ENCODE measurements around the gene BLOC1S3.
A peak's percentile ranks its signal among the peaks of the same experiment; 100 is the strongest.

BLOC1S3 gene, protein sequence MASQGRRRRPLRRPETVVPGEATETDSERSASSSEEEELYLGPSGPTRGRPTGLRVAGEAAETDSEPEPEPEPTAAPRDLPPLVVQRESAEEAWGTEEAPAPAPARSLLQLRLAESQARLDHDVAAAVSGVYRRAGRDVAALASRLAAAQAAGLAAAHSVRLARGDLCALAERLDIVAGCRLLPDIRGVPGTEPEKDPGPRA

DNA sequence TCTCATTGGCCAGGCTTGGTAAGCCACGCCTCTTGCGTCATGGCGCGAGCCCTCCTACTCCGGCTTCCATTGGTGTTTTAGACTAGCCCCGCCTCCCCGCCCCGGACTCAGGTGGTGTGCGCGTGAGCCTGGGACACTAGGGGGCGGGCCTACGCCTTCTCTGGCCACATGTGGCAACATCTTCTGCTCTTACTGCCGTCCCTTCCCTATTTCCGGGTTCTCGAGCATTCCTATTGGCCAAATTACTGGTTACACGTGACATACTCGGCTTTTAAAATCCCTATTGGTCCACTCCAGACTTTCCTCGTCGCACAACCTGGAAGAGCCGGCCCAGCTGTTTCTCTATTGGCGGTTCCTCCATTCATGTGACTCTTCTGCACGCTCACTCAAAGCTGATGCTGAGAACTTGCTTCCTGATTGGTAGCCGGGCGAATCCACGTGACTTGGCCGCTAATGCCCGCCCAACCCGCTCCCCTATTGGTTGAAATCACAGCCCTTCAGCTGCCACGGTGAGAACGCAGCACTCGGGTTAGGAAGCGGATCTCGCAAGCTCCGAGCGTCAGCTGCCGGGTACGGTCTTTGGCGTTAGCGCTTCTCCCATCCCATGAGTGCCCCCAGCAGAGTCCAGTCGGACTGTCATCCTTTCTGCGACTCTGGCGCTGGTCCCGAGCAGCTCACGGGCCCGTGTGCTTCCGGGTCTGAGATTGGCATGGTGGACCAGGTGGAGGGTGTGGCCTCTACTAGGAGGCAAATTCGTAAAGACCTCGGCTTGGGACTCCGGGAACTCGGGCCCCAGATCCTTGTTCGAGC, at the start of gene BLOC1S3:
Gene BLOC1S3 (plus strand): TSS at position 523 of the 810 bp plus-strand sequence. CDS start 513 bp downstream, outside the sequence.
- Histone ChIP-seq H3K9ac (ENCODE audit: low read length) (peak within 1 kb of the TSS; percentile 69), H3K4me1 (ENCODE audit: control insufficient read depth, low read depth, low read length) (no peaks in the 10 kb centered on the region), H3K4me3 (ENCODE audit: low read length) (peak within 1 kb of the TSS; percentile 99), H3K9me3 (ENCODE audit: control insufficient read depth, low read depth, low read length) (no peaks in the 10 kb centered on the region), H3K27ac (ENCODE audit: low read length) (peak within 1 kb of the TSS; percentile 11), H3K27me3 (ENCODE audit: control insufficient read depth, insufficient read depth, low read length) (no peaks in the 10 kb centered on the region), H3K36me3 (ENCODE audit: control insufficient read depth, low read depth, low read length) (no peaks in the 10 kb centered on the region)

DNA sequence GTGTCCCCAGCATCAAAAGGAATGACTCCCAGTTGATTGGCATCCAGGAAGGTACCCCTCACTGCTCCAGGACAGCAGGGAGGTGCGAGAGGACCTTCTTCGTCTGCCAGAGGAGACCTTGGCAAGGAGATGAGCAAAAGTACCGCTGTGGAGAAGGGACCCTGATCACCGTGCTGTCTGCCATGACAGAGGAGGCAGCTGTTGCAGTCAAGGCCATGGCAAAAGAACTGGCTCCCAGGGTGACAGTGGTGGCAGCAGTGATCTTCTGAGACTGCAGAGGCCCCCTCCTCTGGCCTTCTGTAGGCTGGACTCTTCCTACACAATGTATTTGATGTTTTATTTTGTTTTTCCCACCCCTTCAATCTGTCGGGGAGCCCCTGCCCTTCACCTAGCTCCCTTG, 49.8 kb upstream of the BLOC1S3 start:
- Histone ChIP-seq H3K4me3 (ENCODE audit: low read length) (no peak overlapping the region), H3K9me3 (ENCODE audit: control insufficient read depth, low read depth, low read length) (no peaks in the 10 kb centered on the region), H3K9ac (ENCODE audit: low read length) (no peak overlapping the region), H3K27ac (ENCODE audit: low read length) (no peak overlapping the region), H3K4me1 (ENCODE audit: control insufficient read depth, low read depth, low read length) (peaks cover 5% of the 10 kb centered on the region), H3K36me3 (ENCODE audit: control insufficient read depth, low read depth, low read length) (no peaks in the 10 kb centered on the region), H3K27me3 (ENCODE audit: control insufficient read depth, insufficient read depth, low read length) (no peaks in the 10 kb centered on the region)

DNA sequence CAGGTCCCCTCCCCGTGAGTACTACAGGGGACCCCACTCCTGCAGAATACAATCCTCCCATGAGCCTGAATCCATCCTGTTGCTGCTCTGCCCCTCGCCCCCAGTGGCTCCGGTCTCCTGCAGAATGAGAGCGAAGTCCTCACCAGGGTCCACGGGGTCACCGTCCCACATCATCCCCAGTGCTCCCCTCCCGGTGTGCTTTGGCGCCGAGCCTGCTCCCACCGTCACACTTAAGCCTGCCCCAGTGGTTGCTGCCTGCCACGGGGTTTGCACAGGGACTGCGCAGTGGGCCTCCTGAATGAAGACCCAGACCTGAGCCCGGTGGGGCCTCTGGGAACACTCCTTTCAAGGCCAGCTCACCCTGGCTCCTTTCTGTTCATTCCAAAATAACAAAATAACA, 48.3 kb upstream of the BLOC1S3 start:
- Histone ChIP-seq H3K4me1 (ENCODE audit: control insufficient read depth, low read depth, low read length) (peaks cover 5% of the 10 kb centered on the region), H3K36me3 (ENCODE audit: control insufficient read depth, low read depth, low read length) (no peaks in the 10 kb centered on the region), H3K9ac (ENCODE audit: low read length) (no peak overlapping the region), H3K27me3 (ENCODE audit: control insufficient read depth, insufficient read depth, low read length) (no peaks in the 10 kb centered on the region), H3K9me3 (ENCODE audit: control insufficient read depth, low read depth, low read length) (no peaks in the 10 kb centered on the region), H3K27ac (ENCODE audit: low read length) (no peak overlapping the region), H3K4me3 (ENCODE audit: low read length) (no peak overlapping the region)

DNA sequence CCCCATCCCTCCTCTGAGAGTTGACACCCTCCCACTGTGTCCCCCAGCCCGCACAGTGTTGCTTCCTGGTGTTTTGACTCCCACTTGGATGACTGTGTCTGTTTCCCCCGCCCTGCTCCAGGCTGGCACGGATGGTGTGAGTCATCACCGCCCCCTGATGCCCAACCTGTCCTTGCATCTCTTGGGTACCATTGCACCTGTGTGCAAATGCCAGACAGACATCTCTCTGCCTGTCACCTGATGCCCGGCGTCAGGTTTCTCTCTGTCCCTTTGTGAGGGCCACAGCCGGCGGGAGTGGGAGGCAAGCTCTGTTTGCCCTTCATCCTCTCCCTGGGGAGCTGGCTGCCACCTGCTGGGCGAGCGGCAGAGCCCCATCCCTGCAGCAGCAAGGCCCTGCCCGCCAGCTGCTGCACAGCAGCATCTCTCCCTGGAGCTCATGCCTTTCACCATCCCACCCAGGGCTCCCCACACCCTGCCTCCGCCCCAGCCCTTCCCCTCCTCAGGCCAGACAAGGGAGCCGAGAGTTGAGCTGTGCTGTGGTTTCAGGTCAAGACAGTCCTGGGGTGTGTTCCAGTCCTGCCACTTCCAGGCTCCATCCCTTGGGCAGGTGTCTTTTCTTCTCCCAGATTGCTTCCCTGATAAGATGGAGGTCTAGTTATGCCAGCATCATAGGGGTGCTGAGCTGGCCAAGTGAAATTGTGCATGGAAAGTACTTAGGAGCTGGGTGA, 47.5 kb upstream of the BLOC1S3 start:
- Histone ChIP-seq H3K27me3 (ENCODE audit: control insufficient read depth, insufficient read depth, low read length) (no peaks in the 10 kb centered on the region), H3K36me3 (ENCODE audit: control insufficient read depth, low read depth, low read length) (no peaks in the 10 kb centered on the region), H3K9ac (ENCODE audit: low read length) (no peak overlapping the region), H3K9me3 (ENCODE audit: control insufficient read depth, low read depth, low read length) (no peaks in the 10 kb centered on the region), H3K4me1 (ENCODE audit: control insufficient read depth, low read depth, low read length) (peaks cover 5% of the 10 kb centered on the region), H3K4me3 (ENCODE audit: low read length) (no peak overlapping the region), H3K27ac (ENCODE audit: low read length) (no peak overlapping the region)

DNA sequence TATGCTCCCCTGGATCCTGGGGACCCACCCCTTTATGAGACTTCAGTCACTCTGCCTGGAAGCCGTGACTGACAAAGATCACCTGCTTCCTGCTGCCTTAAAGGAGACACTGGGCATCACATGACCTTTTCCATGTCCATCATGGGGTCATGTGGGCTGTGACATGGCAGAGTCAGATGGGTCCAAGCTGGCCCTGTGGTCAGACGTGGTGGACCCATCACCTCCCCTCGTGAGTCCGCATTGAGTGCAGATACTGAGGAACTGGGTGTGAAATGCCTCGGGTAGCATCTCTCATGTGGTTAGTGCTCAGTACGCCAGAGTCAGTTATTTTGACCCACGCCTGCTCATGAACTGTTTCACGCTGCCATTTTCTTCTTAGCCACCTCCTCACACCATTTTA, 44.9 kb upstream of the BLOC1S3 start:
- Histone ChIP-seq H3K9ac (ENCODE audit: low read length) (no peak overlapping the region), H3K4me3 (ENCODE audit: low read length) (no peak overlapping the region), H3K27me3 (ENCODE audit: control insufficient read depth, insufficient read depth, low read length) (no peaks in the 10 kb centered on the region), H3K4me1 (ENCODE audit: control insufficient read depth, low read depth, low read length) (peaks cover 13% of the 10 kb centered on the region), H3K27ac (ENCODE audit: low read length) (no peak overlapping the region), H3K9me3 (ENCODE audit: control insufficient read depth, low read depth, low read length) (no peaks in the 10 kb centered on the region), H3K36me3 (ENCODE audit: control insufficient read depth, low read depth, low read length) (no peaks in the 10 kb centered on the region)

DNA sequence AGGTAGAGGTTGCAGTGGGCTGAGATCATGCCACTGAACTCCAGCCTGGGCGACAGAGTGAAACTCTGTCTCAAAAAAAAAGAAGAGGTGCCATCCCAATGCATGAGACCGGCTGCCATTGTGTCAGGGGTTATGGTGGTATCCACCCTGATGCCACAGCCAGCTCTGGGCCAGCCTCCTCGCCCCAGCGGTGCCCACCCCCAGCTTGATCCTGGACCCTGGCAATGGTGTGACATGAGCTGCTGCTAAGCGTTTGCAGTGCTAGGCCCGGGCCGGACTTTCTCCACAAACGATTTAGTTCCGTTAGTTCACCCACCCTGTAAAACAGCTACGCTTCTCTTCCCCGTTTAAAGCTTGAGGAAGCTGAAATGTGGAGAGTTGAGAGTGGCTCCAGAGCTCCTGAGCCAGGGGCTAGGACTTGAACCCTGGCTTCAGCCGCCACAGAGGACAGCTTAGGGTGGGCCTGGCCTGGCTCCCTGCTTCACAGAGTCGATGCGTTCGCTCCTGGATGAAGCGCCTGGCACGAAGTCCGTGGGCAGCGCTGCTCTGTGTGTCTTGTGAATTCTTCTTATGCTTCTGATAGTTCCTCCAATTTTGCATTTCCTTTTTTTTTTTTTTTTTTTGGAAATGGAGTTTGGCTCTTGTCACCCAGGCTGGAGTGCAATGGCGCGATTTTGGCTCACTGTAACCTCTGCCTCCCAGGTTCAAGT, 43.3 kb upstream of the BLOC1S3 start:
- no peak overlapping the region for H3K9ac ChIP-seq (ENCODE audit: low read length)
- no peaks in the 10 kb centered on the region for H3K27me3 ChIP-seq (ENCODE audit: control insufficient read depth, insufficient read depth, low read length)
- H3K36me3 ChIP-seq (ENCODE audit: control insufficient read depth, low read depth, low read length) = no peaks in the 10 kb centered on the region
- H3K4me1 ChIP-seq (ENCODE audit: control insufficient read depth, low read depth, low read length) = peaks cover 13% of the 10 kb centered on the region
- no peak overlapping the region for H3K27ac ChIP-seq (ENCODE audit: low read length)
- no peak overlapping the region for H3K4me3 ChIP-seq (ENCODE audit: low read length)
- no peaks in the 10 kb centered on the region for H3K9me3 ChIP-seq (ENCODE audit: control insufficient read depth, low read depth, low read length)

DNA sequence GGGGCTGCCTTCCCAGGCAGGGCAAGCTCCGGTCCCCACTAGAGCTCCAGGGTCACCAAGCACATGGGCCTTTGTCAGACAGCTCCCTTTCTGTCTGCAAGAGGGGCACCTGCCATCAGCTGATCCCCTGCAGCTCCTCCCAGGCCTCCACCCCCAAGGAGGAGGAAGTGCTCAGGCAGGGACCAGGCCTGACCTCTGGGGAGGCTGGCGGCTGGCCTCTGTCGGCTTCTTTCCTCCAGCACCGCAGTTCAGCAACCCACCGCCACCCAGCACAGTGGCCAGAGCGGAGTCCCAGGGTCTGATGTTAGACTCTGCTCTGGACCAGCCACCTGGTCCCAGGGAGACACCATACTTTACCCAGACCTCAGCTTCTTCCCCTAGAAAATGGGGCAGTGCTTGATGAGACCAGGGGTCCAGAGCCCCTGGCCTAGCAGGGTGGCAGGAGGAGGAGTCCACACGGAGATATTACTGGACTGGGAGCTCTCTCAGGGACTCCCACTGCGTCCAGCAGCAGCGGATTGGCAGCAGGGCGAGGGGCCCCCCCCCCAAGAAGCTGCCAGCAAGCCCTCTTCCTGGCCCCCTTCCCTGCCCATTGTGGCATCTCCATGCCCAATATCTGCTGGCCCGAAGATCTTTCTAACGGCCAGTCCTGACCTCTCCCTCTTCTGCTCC, 41.9 kb upstream of the BLOC1S3 start:
- no peaks in the 10 kb centered on the region for H3K9me3 ChIP-seq (ENCODE audit: control insufficient read depth, low read depth, low read length)
- no peak overlapping the region for H3K27ac ChIP-seq (ENCODE audit: low read length)
- no peak overlapping the region for H3K4me3 ChIP-seq (ENCODE audit: low read length)
- H3K36me3 ChIP-seq (ENCODE audit: control insufficient read depth, low read depth, low read length) = no peaks in the 10 kb centered on the region
- H3K9ac ChIP-seq (ENCODE audit: low read length) = no peak overlapping the region
- peaks cover 8% of the 10 kb centered on the region for H3K4me1 ChIP-seq (ENCODE audit: control insufficient read depth, low read depth, low read length)
- H3K27me3 ChIP-seq (ENCODE audit: control insufficient read depth, insufficient read depth, low read length) = no peaks in the 10 kb centered on the region

DNA sequence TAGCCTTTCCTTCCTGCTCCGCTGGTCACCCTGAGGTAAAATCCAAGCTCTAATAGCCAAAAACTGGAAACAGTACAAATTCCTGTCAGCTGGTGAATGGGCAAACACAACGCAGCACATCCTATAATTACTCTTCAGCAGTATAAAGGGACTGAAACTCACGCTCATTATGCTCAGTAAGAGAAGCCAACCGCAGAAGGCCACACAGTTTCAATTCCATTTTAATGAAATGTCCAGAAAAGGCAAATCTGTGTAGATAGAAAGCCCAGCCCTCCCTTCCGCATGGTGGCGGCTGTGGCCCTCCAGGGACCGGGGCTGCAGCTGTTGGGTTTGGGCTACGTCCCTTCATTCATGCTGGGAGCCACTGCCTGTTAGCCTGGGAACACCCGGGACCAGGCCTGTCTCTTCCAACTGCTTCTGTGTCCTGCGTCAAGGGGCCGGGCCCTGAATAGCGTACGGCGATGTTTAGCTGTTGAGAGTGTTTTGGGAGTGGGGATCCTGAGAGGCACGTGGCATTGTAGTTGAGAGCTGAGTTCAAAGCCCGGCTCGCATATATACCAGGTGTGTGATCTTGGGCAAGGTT, 41.3 kb upstream of the BLOC1S3 start:
- H3K4me3 ChIP-seq (ENCODE audit: low read length) = no peak overlapping the region
- no peaks in the 10 kb centered on the region for H3K9me3 ChIP-seq (ENCODE audit: control insufficient read depth, low read depth, low read length)
- no peaks in the 10 kb centered on the region for H3K27me3 ChIP-seq (ENCODE audit: control insufficient read depth, insufficient read depth, low read length)
- peaks cover 2% of the 10 kb centered on the region for H3K36me3 ChIP-seq (ENCODE audit: control insufficient read depth, low read depth, low read length)
- H3K27ac ChIP-seq (ENCODE audit: low read length) = no peak overlapping the region
- peaks cover 8% of the 10 kb centered on the region for H3K4me1 ChIP-seq (ENCODE audit: control insufficient read depth, low read depth, low read length)
- H3K9ac ChIP-seq (ENCODE audit: low read length) = no peak overlapping the region

DNA sequence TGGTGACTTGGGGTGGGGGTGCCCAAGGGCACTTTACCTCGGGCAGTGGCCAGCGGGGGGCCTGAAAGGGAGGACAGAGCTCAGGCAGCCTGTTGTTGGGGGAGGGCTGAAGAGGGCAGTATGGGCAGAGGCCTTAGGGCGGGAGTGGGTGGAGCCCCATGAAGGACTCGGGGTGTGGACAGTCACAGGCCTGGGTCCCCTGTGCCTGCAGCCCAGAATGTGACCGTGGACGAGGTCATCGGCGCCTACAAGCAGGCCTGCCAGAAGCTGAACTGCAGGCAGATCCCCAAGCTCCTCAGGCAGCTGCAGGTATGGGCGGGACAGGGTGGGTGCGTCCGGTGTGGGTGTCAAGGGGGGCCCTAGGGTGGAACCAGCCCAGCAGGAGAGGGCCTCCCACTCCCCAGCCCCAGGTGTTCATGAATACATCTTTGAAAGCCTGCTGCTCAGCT, 40.3 kb upstream of the BLOC1S3 start:
- Histone ChIP-seq H3K27me3 (ENCODE audit: control insufficient read depth, insufficient read depth, low read length) (no peaks in the 10 kb centered on the region), H3K9me3 (ENCODE audit: control insufficient read depth, low read depth, low read length) (no peaks in the 10 kb centered on the region), H3K27ac (ENCODE audit: low read length) (no peak overlapping the region), H3K4me3 (ENCODE audit: low read length) (no peak overlapping the region), H3K9ac (ENCODE audit: low read length) (no peak overlapping the region), H3K4me1 (ENCODE audit: control insufficient read depth, low read depth, low read length) (peaks cover 8% of the 10 kb centered on the region), H3K36me3 (ENCODE audit: control insufficient read depth, low read depth, low read length) (peaks cover 4% of the 10 kb centered on the region)

DNA sequence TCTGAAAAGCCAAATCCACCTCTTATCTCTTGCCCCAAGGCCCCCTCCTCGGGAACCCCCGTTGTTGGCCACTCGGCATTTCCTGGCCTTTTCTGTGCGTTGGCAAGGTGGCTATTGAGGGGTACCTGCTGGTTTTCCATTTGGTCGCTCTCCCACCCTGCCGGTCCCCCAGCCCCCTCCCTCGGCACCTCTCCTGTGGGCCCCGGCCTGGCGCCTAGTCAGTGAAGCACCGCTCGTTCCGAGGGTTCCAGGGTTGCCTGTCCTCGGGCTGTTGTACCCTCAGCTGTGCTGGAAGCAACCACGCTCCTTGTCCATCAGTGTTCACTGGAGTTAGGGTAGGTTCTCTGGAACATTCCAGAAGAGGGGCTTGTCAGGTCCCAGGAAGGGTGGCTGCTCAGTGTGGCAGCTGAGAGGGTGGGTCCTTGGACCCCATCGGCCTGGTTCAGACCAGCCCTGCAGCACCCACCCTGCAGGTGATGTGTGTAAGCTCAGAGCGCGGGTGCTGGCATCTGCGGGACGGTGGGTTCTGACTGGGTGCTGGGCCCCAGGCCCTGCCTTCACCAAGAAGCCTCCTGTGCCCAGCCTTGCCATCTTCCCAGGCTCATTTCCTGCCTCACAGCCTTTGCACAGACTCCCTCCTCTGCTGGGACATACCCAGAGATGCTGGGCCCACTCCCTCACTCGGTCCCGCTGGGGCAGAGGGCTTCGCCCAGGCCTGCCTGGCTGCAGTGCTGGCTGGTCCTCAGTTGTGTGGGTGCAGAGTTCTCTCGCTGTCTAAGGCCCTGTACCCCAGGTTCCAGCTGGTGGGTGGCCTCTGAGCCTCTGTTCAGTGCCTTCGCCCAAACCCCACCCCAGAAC, 39.1 kb upstream of the BLOC1S3 start:
- no peaks in the 10 kb centered on the region for H3K9me3 ChIP-seq (ENCODE audit: control insufficient read depth, low read depth, low read length)
- H3K4me1 ChIP-seq (ENCODE audit: control insufficient read depth, low read depth, low read length) = peaks cover 8% of the 10 kb centered on the region
- H3K9ac ChIP-seq (ENCODE audit: low read length) = no peak overlapping the region
- no peak overlapping the region for H3K4me3 ChIP-seq (ENCODE audit: low read length)
- H3K36me3 ChIP-seq (ENCODE audit: control insufficient read depth, low read depth, low read length) = peaks cover 4% of the 10 kb centered on the region
- no peaks in the 10 kb centered on the region for H3K27me3 ChIP-seq (ENCODE audit: control insufficient read depth, insufficient read depth, low read length)
- H3K27ac ChIP-seq (ENCODE audit: low read length) = no peak overlapping the region

Data from iPS-18a (cell line).